Natural killer cell (primary cell): ENCODE data around the gene SOX6. TPM values are rescaled to one million over a fixed set of nuclear protein-coding genes. Genes with fewer than 3 reads are reported as not detected.

Source experiments
- ATAC-seq, 3 donors: fragments of 150-1000 bp in 2 of 3; fragments of 200-7000 bp in 1 of 3; cut with Tn5 transposase; 1 replicate in 1 of 3; 2 replicates in 2 of 3; pipeline ENCODE4 v1.10.0; 2021; ENCODE audit warnings: mild to moderate bottlenecking in 2 of 3, moderate library complexity in 2 of 3
- DNase-seq, 2 donors: peaks; one replicate each; pipeline versions ENCODE4 v3.0.0 to v3.0.0-alpha.2; 2013 to 2021; ENCODE audit warnings: mixed read lengths in 1 of 2
- H3K27ac ChIP-seq: one replicate; pipeline ENCODE4 v1.5.1; 2013; ENCODE audit warnings: mild to moderate bottlenecking, low read length
- H3K27me3 ChIP-seq: one replicate; pipeline ENCODE4 v1.6.1; 2013; ENCODE audit warnings: low read length; ENCODE audit not compliant: control insufficient read depth, insufficient read depth
- H3K36me3 ChIP-seq: one replicate; pipeline ENCODE4 v1.6.1; 2013; ENCODE audit warnings: low read length; ENCODE audit not compliant: control insufficient read depth, insufficient read depth
- H3K4me1 ChIP-seq: one replicate; pipeline ENCODE4 v1.6.1; 2013; ENCODE audit warnings: low read length; ENCODE audit not compliant: control insufficient read depth, insufficient read depth
- H3K4me3 ChIP-seq: one replicate; pipeline ENCODE4 v1.5.1; 2013; ENCODE audit warnings: low read length
- H3K9me3 ChIP-seq: one replicate; pipeline ENCODE4 v1.6.1; 2013; ENCODE audit warnings: low read length; ENCODE audit not compliant: control insufficient read depth, insufficient read depth
- H3K27ac Mint-ChIP-seq, 2 donors: one replicate each; pipeline ENCODE4 v1.8.0; 2022; ENCODE audit warnings: mild to moderate bottlenecking in 2 of 2, mixed read lengths in 2 of 2, moderate library complexity in 1 of 2
- H3K27me3 Mint-ChIP-seq, 2 donors: one replicate each; pipeline ENCODE4 v1.8.0; 2022; ENCODE audit warnings: low read depth in 2 of 2, mixed read lengths in 2 of 2
- H3K36me3 Mint-ChIP-seq: one replicate; pipeline ENCODE4 v1.8.0; 2022; ENCODE audit warnings: mixed read lengths
- H3K4me1 Mint-ChIP-seq, 2 donors: one replicate each; pipeline ENCODE4 v1.8.0; 2022; ENCODE audit warnings: mixed read lengths in 2 of 2
- H3K4me3 Mint-ChIP-seq: one replicate; pipeline ENCODE4 v1.8.0; 2022; ENCODE audit warnings: mild to moderate bottlenecking, moderate library complexity, mixed read lengths
- H3K9me3 Mint-ChIP-seq, 2 donors: one replicate each; pipeline ENCODE4 v1.8.0; 2022; ENCODE audit warnings: mixed read lengths in 2 of 2
- WGBS: methylation state at CpG from one replicate; pipeline ENCODE4 v1.1.7; 2013; ENCODE audit warnings: missing lambda C conversion rate; ENCODE audit not compliant: insufficient coverage; 5-methylcytosine and 5-hydroxymethylcytosine counted together
- intact Hi-C: fragments of 100-400 bp; cut with micrococcal nuclease; formaldehyde crosslinking; loops from one replicate; pipeline ENCODE4 v1.14.2; 2022
- total RNA-seq, 4 donors: library from RNA; stranded (reverse); fragments of 120-200 nt in 1 of 4; gene quantifications; one replicate each; pipeline versions ENCODE4 v1.2.3 to v1.2.4, GENCODE V29; 2013 to 2022
- TF ChIP-seq, protein P1 (sequence below): fragments of 200-600 bp; IDR thresholded peaks from one replicate; pipeline ENCODE4 v1.8.0; 2022; ENCODE audit warnings: antibody characterized with exemption

The SOX6 gene
- total RNA-seq, 3 donors from 2014 or later (not counting 1 experiment from before 2014, with no cell fraction given): 0.27 TPM; not detected in 2

DNA sequence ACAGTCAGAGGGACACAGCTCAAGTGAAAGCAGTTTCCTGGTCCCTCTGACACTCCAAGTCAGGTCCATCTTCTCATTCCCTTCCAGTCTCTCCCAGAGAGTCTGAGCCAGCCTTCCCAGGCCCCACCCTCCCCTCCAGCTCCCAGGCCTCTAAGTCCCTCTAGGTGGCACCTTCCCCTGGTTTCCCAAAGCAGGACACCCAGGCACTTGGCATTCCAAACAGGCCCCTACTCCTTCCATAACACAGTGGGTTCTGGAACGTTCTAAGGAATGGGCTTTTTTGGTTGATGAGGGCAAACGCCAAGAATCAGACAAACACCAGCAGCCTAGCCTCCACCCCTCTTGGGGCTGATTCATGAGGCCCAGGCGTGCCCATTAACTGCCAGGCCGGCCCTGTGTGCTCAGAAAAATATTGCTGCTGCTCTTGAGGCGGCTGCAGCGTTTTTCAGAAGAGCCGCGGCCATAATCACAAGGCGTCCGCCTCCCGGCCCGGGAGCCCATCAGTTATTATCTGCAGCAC lies 418.7 kb downstream of the SOX6 start:
- TF ChIP-seq, protein P1, sequence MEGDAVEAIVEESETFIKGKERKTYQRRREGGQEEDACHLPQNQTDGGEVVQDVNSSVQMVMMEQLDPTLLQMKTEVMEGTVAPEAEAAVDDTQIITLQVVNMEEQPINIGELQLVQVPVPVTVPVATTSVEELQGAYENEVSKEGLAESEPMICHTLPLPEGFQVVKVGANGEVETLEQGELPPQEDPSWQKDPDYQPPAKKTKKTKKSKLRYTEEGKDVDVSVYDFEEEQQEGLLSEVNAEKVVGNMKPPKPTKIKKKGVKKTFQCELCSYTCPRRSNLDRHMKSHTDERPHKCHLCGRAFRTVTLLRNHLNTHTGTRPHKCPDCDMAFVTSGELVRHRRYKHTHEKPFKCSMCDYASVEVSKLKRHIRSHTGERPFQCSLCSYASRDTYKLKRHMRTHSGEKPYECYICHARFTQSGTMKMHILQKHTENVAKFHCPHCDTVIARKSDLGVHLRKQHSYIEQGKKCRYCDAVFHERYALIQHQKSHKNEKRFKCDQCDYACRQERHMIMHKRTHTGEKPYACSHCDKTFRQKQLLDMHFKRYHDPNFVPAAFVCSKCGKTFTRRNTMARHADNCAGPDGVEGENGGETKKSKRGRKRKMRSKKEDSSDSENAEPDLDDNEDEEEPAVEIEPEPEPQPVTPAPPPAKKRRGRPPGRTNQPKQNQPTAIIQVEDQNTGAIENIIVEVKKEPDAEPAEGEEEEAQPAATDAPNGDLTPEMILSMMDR: no peak
- ATAC-seq: no peak
- no peaks in the 10 kb centered on the region for H3K36me3 ChIP-seq
- no peaks in the 10 kb centered on the region for H3K36me3 Mint-ChIP-seq
- peaks cover 4% of the 10 kb centered on the region for H3K4me1 ChIP-seq
- H3K4me3 Mint-ChIP-seq: no peak overlapping the region
- no peak overlapping the region for H3K27ac ChIP-seq
- DNase-seq: no peak
- no peaks in the 10 kb centered on the region for H3K27me3 ChIP-seq
- WGBS: 89% methylated on average over 12 of the region's 12 CpGs
- H3K27me3 Mint-ChIP-seq: peaks cover 0 to 9% of the 10 kb centered on the region in 2 donors
- H3K27ac Mint-ChIP-seq: no peak overlapping the region
- intact Hi-C loops: no loop called here
- H3K9me3 ChIP-seq: no peaks in the 10 kb centered on the region
- peaks cover 0 to 2% of the 10 kb centered on the region in 2 donors for H3K9me3 Mint-ChIP-seq
- no peaks in the 10 kb centered on the region for H3K4me1 Mint-ChIP-seq
- no peak overlapping the region for H3K4me3 ChIP-seq

DNA sequence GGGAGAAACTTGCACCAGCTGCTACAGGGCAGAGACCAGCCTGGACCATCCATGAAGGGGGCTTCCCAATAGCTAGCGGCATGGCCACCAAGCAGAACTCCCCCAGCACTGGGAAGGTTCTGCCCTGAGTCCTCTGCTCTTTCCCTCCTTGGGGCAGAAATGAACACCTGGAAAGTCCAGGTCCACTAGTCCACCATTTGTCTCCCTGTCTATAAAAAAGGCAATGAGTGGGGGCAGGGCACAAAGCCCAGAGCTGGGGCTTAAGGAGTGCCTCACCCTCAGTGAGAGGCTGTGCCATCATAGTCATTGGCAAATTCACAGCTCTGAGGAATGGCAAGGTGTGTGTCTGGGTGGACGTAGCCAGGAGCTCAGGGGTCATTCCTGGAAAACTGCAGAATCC lies 420.3 kb downstream of the SOX6 start:
- no peak overlapping the region for H3K27ac Mint-ChIP-seq
- peaks cover 3% of the 10 kb centered on the region in 2 donors for H3K9me3 Mint-ChIP-seq
- H3K4me3 Mint-ChIP-seq: no peak overlapping the region
- peaks cover 3% of the 10 kb centered on the region for H3K4me1 ChIP-seq
- no peak overlapping the region for H3K4me3 ChIP-seq
- no peaks in the 10 kb centered on the region for H3K9me3 ChIP-seq
- no peak for DNase-seq
- intact Hi-C loops: no loop called here
- H3K27ac ChIP-seq: no peak overlapping the region
- WGBS: 78% methylated on average over 2 of the region's 2 CpGs
- TF ChIP-seq, protein P1: no peak
- H3K36me3 ChIP-seq: no peaks in the 10 kb centered on the region
- H3K4me1 Mint-ChIP-seq: no peaks in the 10 kb centered on the region
- H3K27me3 Mint-ChIP-seq: peaks cover 0 to 6% of the 10 kb centered on the region in 2 donors
- no peaks in the 10 kb centered on the region for H3K36me3 Mint-ChIP-seq
- H3K27me3 ChIP-seq: no peaks in the 10 kb centered on the region
- ATAC-seq: no peak

DNA sequence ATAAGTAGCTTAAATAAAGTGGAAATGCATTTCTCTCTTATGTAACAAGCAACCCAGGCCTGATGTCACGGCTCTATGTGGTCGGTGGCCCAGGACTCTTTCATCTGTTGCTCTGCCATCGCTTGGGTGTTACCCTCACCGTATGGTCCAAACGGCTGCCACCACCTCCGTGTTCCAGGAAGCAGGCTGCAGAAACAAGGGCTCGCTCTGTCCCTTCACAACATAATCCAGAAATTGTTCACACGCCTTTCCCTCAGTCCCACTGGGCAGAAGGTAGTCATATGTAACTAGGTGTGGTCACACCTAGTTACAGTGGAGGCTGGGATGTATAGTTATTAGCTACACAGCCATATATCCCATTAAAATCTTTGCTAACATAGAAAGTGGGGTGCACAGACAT lies 421.0 kb downstream of the SOX6 start:
- intact Hi-C loops: no loop called here
- no peak overlapping the region for H3K27ac Mint-ChIP-seq
- H3K27me3 ChIP-seq: no peaks in the 10 kb centered on the region
- no peaks in the 10 kb centered on the region for H3K36me3 ChIP-seq
- no peaks in the 10 kb centered on the region for H3K4me1 ChIP-seq
- peaks cover 3% of the 10 kb centered on the region in 2 donors for H3K9me3 Mint-ChIP-seq
- no peak overlapping the region for H3K4me3 ChIP-seq
- ATAC-seq: no peak
- no peak overlapping the region for H3K27ac ChIP-seq
- TF ChIP-seq, protein P1: no peak
- H3K9me3 ChIP-seq: no peaks in the 10 kb centered on the region
- WGBS: 82% methylated on average over 7 of the region's 8 CpGs
- H3K27me3 Mint-ChIP-seq: peaks cover 0 to 5% of the 10 kb centered on the region in 2 donors
- no peaks in the 10 kb centered on the region for H3K36me3 Mint-ChIP-seq
- no peak for DNase-seq
- H3K4me3 Mint-ChIP-seq: no peak overlapping the region
- H3K4me1 Mint-ChIP-seq: no peaks in the 10 kb centered on the region
